CD4-positive, alpha-beta T cell treated with Interferon alpha-2 for 1 hour (primary cell): Measurements from ENCODE around the gene COL18A1.

Experiments used
- DNase-seq, 2 donors: peaks; one replicate each; pipeline ENCODE4 v3.0.0-alpha.2; 2020 to 2022

The COL18A1 gene

GRCh38 chr21:45415188-45415942 lies 10.4 kb downstream of the COL18A1 start:
- no peak for DNase-seq

GRCh38 chr21:45415943-45416611 lies 11.1 kb downstream of the COL18A1 start:
- DNase-seq, result no peak

- DNase-seq, result no peak
These were observed 11.7 kb downstream of the COL18A1 start for GRCh38 chr21:45416620-45417019.

- no peak for DNase-seq
These were observed 12.4 kb downstream of the COL18A1 start for GRCh38 chr21:45417256-45417950.

GRCh38 chr21:45417951-45418300 lies 13.0 kb downstream of the COL18A1 start:
- DNase-seq, result no peak

GRCh38 chr21:45418301-45419071 lies 13.5 kb downstream of the COL18A1 start:
- DNase-seq, result no peak

GRCh38 chr21:45419162-45419561 lies 14.2 kb downstream of the COL18A1 start:
- no peak for DNase-seq

- DNase-seq, result no peak
These were observed 15.4 kb downstream of the COL18A1 start for GRCh38 chr21:45420061-45421041.

- no peak for DNase-seq
These were observed 16.3 kb downstream of the COL18A1 start for GRCh38 chr21:45421071-45421845.

- no peak for DNase-seq
These were observed 17.1 kb downstream of the COL18A1 start for GRCh38 chr21:45421846-45422775.

- DNase-seq, result no peak
These were observed 18.4 kb downstream of the COL18A1 start for GRCh38 chr21:45423201-45423955.

GRCh38 chr21:45423968-45424853 lies 19.2 kb downstream of the COL18A1 start:
- no peak for DNase-seq

- no peak for DNase-seq
These were observed 20.2 kb downstream of the COL18A1 start for GRCh38 chr21:45424854-45425795.

- DNase-seq, result no peak
These were observed 22.6 kb downstream of the COL18A1 start for GRCh38 chr21:45427331-45428271.

GRCh38 chr21:45428534-45428933 lies 23.6 kb downstream of the COL18A1 start:
- no peak for DNase-seq
